K562 (cell line): ENCODE data around the gene ROR2.

Experiments used
- EP300 ChIP-seq: IDR thresholded peaks from 2 replicates; pipeline ENCODE4 v1.6.1; 2012; ENCODE audit warnings: low read length, improper control_type of control experiment
- GTF2F1 ChIP-seq: IDR thresholded peaks from 2 replicates; pipeline ENCODE4 v1.6.1; 2011; ENCODE audit warnings: low read depth, low read length, improper control_type of control experiment
- JUND ChIP-seq, 2 experiments: IDR thresholded peaks; 2 replicates in 1 of 2; 3 replicates in 1 of 2; pipeline ENCODE4 v1.6.1; 2011; ENCODE audit warnings: borderline replicate concordance in 2 of 2, low read depth in 2 of 2, low read length in 2 of 2, improper control_type of control experiment in 1 of 2, missing biosample characterization in 1 of 2, missing genetic modification characterization in 1 of 2, missing genetic modification reagents in 1 of 2
- PHF21A ChIP-seq: fragments of 450-650 bp; IDR thresholded peaks from 2 replicates; pipeline ENCODE4 v1.6.1; 2017; ENCODE audit warnings: low read depth, borderline replicate concordance
- POLR2AphosphoS5 ChIP-seq: IDR thresholded peaks from 2 replicates; pipeline ENCODE4 v1.6.1; 2011; ENCODE audit warnings: mild to moderate bottlenecking, low read depth, low read length, moderate library complexity; ENCODE audit not compliant: control insufficient read depth, insufficient read depth
- TCF7L2 ChIP-seq: fragments of 150-350 bp; IDR thresholded peaks from 2 replicates; pipeline ENCODE4 v1.6.1; 2016; ENCODE audit warnings: low read depth, mild to moderate bottlenecking, low read length, moderate library complexity
- TF ChIP-seq, protein P1 (sequence below), 3 experiments: IDR thresholded peaks in 2 of 3; conservative IDR thresholded peaks in 1 of 3; 2 replicates each; pipeline ENCODE4 v1.5.1; 2011 to 2012; ENCODE audit warnings: low read length in 3 of 3, mild to moderate bottlenecking in 3 of 3, control low read depth in 2 of 3, improper control_type of control experiment in 1 of 3, inconsistent platforms in 1 of 3, low read depth in 1 of 3, mixed read lengths in 1 of 3, moderate library complexity in 1 of 3; ENCODE audit not compliant: insufficient read depth in 2 of 3

DNA sequence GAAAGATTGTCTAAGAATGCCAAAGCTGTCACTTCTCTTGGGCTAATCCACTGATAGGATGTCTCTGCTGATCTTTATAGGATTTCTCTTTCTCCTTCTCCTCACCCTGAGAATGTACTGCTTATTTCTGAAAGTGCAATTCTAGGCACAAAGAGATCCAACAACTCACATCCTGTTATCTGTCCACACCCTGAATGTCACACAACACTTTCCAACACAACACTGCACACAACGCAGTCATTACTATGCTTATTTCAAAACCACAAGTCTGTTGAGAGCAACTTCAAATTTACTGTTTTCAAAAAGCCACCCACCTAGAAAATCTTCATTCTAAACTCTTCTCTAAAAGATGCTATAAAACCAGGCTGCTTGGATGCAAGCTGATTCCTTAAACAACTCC, 215.0 kb downstream of the ROR2 start:
- TF ChIP-seq, protein P1, sequence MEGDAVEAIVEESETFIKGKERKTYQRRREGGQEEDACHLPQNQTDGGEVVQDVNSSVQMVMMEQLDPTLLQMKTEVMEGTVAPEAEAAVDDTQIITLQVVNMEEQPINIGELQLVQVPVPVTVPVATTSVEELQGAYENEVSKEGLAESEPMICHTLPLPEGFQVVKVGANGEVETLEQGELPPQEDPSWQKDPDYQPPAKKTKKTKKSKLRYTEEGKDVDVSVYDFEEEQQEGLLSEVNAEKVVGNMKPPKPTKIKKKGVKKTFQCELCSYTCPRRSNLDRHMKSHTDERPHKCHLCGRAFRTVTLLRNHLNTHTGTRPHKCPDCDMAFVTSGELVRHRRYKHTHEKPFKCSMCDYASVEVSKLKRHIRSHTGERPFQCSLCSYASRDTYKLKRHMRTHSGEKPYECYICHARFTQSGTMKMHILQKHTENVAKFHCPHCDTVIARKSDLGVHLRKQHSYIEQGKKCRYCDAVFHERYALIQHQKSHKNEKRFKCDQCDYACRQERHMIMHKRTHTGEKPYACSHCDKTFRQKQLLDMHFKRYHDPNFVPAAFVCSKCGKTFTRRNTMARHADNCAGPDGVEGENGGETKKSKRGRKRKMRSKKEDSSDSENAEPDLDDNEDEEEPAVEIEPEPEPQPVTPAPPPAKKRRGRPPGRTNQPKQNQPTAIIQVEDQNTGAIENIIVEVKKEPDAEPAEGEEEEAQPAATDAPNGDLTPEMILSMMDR (IDR thresholded peaks at IDR 0.05 in 2 of 3, conservative IDR thresholded peaks at IDR 0.05 in 1 of 3; ENCODE audit: insufficient read depth in 2 of 3, low read depth in 1 of 3, low read length in 3 of 3), result no peak
- TF ChIP-seq TCF7L2 (no peak), JUND (IDR thresholded peaks at IDR 0.05; ENCODE audit: borderline replicate concordance, low read depth, low read length) (no peak), JUND (tag; IDR thresholded peaks at IDR 0.05; ENCODE audit: borderline replicate concordance, low read depth, low read length) (no peak), PHF21A (no peak), EP300 (no peak), GTF2F1 (no peak), POLR2AphosphoS5 (no peak)
